A549 (cell line): ENCODE data around the gene LBP. TPM values are rescaled to one million over a fixed set of nuclear protein-coding genes. Genes with fewer than 3 reads are reported as not detected.
A peak's percentile ranks its signal among the peaks of the same experiment; 100 is the strongest.

ENCODE experiments used
- ATAC-seq, 2 experiments: fragments of 200-7000 bp in 1 of 2; fragments of >200 bp in 1 of 2; cut with Nextera tagmentation in 1 of 2; cut with Tn5 transposase in 1 of 2; 3 replicates each; pipeline versions ENCODE4 v1.8.0 to v1.9.1; 2018 to 2020; ENCODE audit warnings: mild to moderate bottlenecking in 1 of 2, moderate library complexity in 1 of 2
- CTCF ChIA-PET: fragments of 300-600 bp; sonication (Branson Sonifier 250); formaldehyde crosslinking; extraction: SDS; loops from one replicate; lab custom pipeline; 2021; ENCODE audit warnings: antibody characterized with exemption, inconsistent platforms; lab: Yijun Ruan, JAX
- POLR2A ChIA-PET: fragments of 350-600 bp; formaldehyde crosslinking; extraction: SDS; loops from one replicate; lab custom pipeline; 2021; ENCODE audit warnings: antibody characterized with exemption, inconsistent platforms; lab: Yijun Ruan, JAX
- DNase-seq, 2 experiments: peaks; one replicate each; pipeline versions ENCODE4 v3.0.0 to v3.0.0-alpha.2; 2011 to 2016; ENCODE audit warnings: low read depth in 1 of 2, low spot score in 1 of 2
- FAIRE-seq: peaks from 2 replicates; lab custom pipeline; 2011; peaks lifted over from hg19 to GRCh38; lab: Jason Lieb, UNC
- H3K27ac ChIP-seq, 2 experiments: fragments of >200 bp; sonication (Bioruptor Twin); formaldehyde crosslinking; 3 replicates each; pipeline ENCODE4 v1.5.1; 2016 to 2017
- H3K4me1 ChIP-seq: fragments of >200 bp; sonication (Bioruptor Twin); formaldehyde crosslinking; 3 replicates; pipeline ENCODE4 v1.6.1; 2016
- H3K4me2 ChIP-seq: fragments of >200 bp; sonication (Bioruptor Twin); formaldehyde crosslinking; 3 replicates; pipeline ENCODE4 v1.6.1; 2016
- H3K4me3 ChIP-seq: fragments of >200 bp; sonication (Bioruptor Twin); formaldehyde crosslinking; 3 replicates; pipeline ENCODE4 v1.5.1; 2016
- H3K9me3 ChIP-seq: fragments of >200 bp; sonication (Bioruptor Twin); formaldehyde crosslinking; 3 replicates; pipeline ENCODE4 v1.6.1; 2016
- CEBPB ChIP-seq, 2 experiments: fragments of >200 bp in 1 of 2; sonication (Bioruptor Twin) in 1 of 2; formaldehyde crosslinking in 1 of 2; IDR thresholded peaks; 2 replicates each; pipeline ENCODE4 v1.6.1; 2012 to 2016
- EHF ChIP-seq: fragments of 250-450 bp; sonication (Bioruptor Pico); IDR thresholded peaks from 2 replicates; pipeline ENCODE4 v1.5.0; 2020; ENCODE audit warnings: mild to moderate bottlenecking
- FOXS1 ChIP-seq: fragments of 250-450 bp; sonication (Bioruptor Pico); IDR thresholded peaks from 2 replicates; pipeline ENCODE4 v1.5.0; 2020; ENCODE audit warnings: mild to moderate bottlenecking, moderate library complexity
- HOXB13 ChIP-seq: fragments of 250-450 bp; sonication (Bioruptor Pico); IDR thresholded peaks from 2 replicates; pipeline ENCODE4 v1.5.0; 2020; ENCODE audit warnings: low read depth, mild to moderate bottlenecking, moderate library complexity
- JUN ChIP-seq, 2 experiments: fragments of >200 bp; sonication (Bioruptor Twin); formaldehyde crosslinking; IDR thresholded peaks; 2 replicates in 1 of 2; 3 replicates in 1 of 2; pipeline ENCODE4 v1.6.1; 2016 to 2017
- MAZ ChIP-seq: fragments of 150-350 bp; IDR thresholded peaks from 2 replicates; pipeline ENCODE4 v1.6.1; 2014; ENCODE audit warnings: antibody characterized with exemption, low read depth, low read length, borderline replicate concordance
- POLR2A ChIP-seq: IDR thresholded peaks from 2 replicates; pipeline ENCODE4 v1.6.1; 2012; ENCODE audit warnings: mild to moderate bottlenecking, low read length
- RAD21 ChIP-seq, 2 experiments: fragments of >200 bp in 1 of 2; sonication (Bioruptor Twin) in 1 of 2; formaldehyde crosslinking in 1 of 2; IDR thresholded peaks in 1 of 2; conservative IDR thresholded peaks in 1 of 2; 2 replicates in 1 of 2; 3 replicates in 1 of 2; pipeline ENCODE4 v1.6.1; 2012 to 2018; ENCODE audit warnings: inconsistent platforms in 1 of 2
- RARB ChIP-seq: fragments of 250-450 bp; sonication (Bioruptor Pico); IDR thresholded peaks from 2 replicates; pipeline ENCODE4 v1.8.0; 2021; ENCODE audit warnings: mild to moderate bottlenecking, moderate library complexity
- RNF2 ChIP-seq: fragments of 200-600 bp; sonication (generic); IDR thresholded peaks from 2 replicates; pipeline ENCODE4 v1.6.1; 2016; ENCODE audit warnings: low read depth, mild to moderate bottlenecking, antibody characterized with exemption, moderate library complexity, borderline replicate concordance
- TFCP2L1 ChIP-seq: fragments of 250-450 bp; sonication (Bioruptor Pico); IDR thresholded peaks from 2 replicates; pipeline ENCODE4 v1.5.0; 2021; ENCODE audit warnings: mild to moderate bottlenecking
- TP53 ChIP-seq: fragments of 250-450 bp; sonication (Bioruptor Pico); IDR thresholded peaks from 2 replicates; pipeline ENCODE4 v1.5.0; 2021; ENCODE audit warnings: mild to moderate bottlenecking, moderate library complexity
- USF2 ChIP-seq: fragments of 450-650 bp; IDR thresholded peaks from 2 replicates; pipeline ENCODE4 v1.6.1; 2014; ENCODE audit warnings: antibody characterized with exemption
- ZFP36 ChIP-seq: fragments of 450-650 bp; IDR thresholded peaks from 2 replicates; pipeline ENCODE4 v1.6.1; 2014; ENCODE audit warnings: borderline replicate concordance; ENCODE audit not compliant: partially characterized antibody
- WGBS: methylation state at CpG from one replicate; pipeline ENCODE4 v1.1.6; 2017; ENCODE audit errors: missing lambda C conversion rate; 5-methylcytosine and 5-hydroxymethylcytosine counted together
- polyA plus RNA-seq, 4 experiments: library from polyadenylated mRNA; depleted of rRNA in 3 of 4; stranded (reverse); fragments of >200 nt; fragmentation: RNase III in 1 of 4; extraction: RNeasy Plus Mini Kit Qiagen cat#74134 plus additional on column Dnase treatment in 1 of 4; gene quantifications; 2 replicates in 3 of 4; 3 replicates in 1 of 4; pipeline ENCODE4 v1.2.3, GENCODE V29; 2011 to 2017
- TF ChIP-seq, protein P1 (sequence below): fragments of >200 bp; sonication (Bioruptor Twin); formaldehyde crosslinking; IDR thresholded peaks from 3 replicates; pipeline ENCODE4 v1.5.1; 2016
- TF ChIP-seq, protein P2 (sequence below): fragments of 250-450 bp; sonication (Bioruptor Pico); IDR thresholded peaks from 2 replicates; pipeline ENCODE4 v1.5.0; 2020; ENCODE audit warnings: low read depth, mild to moderate bottlenecking, moderate library complexity

Gene LBP
- polyA plus RNA-seq, 2 of the 4 experiments (the other 2 are of a cell fraction) = 1.3 to 2.2 TPM

DNA sequence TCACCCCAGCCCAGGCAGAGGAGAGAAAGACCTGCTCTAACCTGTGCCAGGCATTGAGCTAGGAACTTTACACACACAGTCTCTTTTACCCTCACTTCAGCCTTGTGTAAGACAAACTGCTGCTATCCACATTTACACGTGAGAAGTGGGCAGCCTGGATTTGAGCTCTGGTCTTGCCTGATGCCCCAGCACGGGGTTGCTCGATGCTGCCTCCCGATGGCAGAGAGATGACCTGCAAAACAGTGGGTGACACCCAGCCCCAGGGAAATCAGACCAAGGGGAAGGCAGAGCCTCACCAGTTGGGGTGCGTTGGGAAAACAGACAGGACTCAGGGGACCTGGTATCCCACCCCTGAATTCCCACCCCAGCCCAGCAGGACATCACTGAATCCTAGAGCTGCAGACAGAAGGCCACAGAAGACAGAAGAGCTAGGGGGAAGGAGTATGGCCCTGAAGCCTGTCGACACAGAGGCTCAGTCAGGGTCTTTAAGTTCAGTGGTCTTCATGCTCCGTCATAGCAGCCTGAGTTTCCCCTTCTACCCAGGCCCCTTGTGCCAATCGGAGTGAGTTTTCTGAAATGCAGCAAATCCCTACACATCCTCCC lies 41.3 kb upstream of the LBP start:
- H3K27ac ChIP-seq = no peak overlapping the region
- peaks cover 5% of the 10 kb centered on the region; the same call in 1 of the 3 replicates for H3K9me3 ChIP-seq
- peak; percentile 43 to 50 for DNase-seq
- TF ChIP-seq RAD21 (conservative IDR thresholded peaks at IDR 0.05 in 1 of 2, IDR thresholded peaks at IDR 0.05 in 1 of 2) (peak in 1 of 2 experiments; percentile 44; a peak in 4 of 5 replicates), RNF2 (no peak), RARB (CRISPR knock-in tag) (no peak)
- TF ChIP-seq, protein P1, sequence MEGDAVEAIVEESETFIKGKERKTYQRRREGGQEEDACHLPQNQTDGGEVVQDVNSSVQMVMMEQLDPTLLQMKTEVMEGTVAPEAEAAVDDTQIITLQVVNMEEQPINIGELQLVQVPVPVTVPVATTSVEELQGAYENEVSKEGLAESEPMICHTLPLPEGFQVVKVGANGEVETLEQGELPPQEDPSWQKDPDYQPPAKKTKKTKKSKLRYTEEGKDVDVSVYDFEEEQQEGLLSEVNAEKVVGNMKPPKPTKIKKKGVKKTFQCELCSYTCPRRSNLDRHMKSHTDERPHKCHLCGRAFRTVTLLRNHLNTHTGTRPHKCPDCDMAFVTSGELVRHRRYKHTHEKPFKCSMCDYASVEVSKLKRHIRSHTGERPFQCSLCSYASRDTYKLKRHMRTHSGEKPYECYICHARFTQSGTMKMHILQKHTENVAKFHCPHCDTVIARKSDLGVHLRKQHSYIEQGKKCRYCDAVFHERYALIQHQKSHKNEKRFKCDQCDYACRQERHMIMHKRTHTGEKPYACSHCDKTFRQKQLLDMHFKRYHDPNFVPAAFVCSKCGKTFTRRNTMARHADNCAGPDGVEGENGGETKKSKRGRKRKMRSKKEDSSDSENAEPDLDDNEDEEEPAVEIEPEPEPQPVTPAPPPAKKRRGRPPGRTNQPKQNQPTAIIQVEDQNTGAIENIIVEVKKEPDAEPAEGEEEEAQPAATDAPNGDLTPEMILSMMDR = peak; percentile 39
- TF ChIP-seq, all 56 proteins: peak for 2
- 26% methylated on average over 7 of the region's 8 CpGs for WGBS
- POLR2A ChIA-PET = interaction anchor here (0.6 kb wide), 2 partner anchors 32 to 130 kb away, joined by 3 to 11 read pairs; partner anchors contain the start of gene SNHG17
- CTCF ChIA-PET = interaction anchor here (0.5 to 6.7 kb wide), 9 partner anchors 13 to 500 kb away, joined by 3 to 39 read pairs (median 3); no protein-coding TSS in a partner anchor
- H3K4me3 ChIP-seq = no peak overlapping the region
- ATAC-seq (peak; percentile 68 to 85; a peak in 4 of 6 replicates), FAIRE-seq (no peak)
- no peak overlapping the region for H3K4me2 ChIP-seq
- no peaks in the 10 kb centered on the region for H3K4me1 ChIP-seq

- TF ChIP-seq HOXB13 (CRISPR knock-in tag) = no peak
- no peak for TF ChIP-seq CEBPB (IDR thresholded peaks at IDR 0.05)
- TF ChIP-seq ZFP36 = no peak
- TF ChIP-seq TP53 (CRISPR knock-in tag) = no peak
- TF ChIP-seq EHF (CRISPR knock-in tag) = no peak
- TF ChIP-seq USF2 = no peak
- TF ChIP-seq JUN (IDR thresholded peaks at IDR 0.05) = no peak
- TF ChIP-seq MAZ = no peak
- no peak for TF ChIP-seq FOXS1 (CRISPR knock-in tag)
- TF ChIP-seq, protein P1 = no peak
- TF ChIP-seq RARB (CRISPR knock-in tag) = no peak
- no peak for TF ChIP-seq POLR2A
- TF ChIP-seq, protein P2, sequence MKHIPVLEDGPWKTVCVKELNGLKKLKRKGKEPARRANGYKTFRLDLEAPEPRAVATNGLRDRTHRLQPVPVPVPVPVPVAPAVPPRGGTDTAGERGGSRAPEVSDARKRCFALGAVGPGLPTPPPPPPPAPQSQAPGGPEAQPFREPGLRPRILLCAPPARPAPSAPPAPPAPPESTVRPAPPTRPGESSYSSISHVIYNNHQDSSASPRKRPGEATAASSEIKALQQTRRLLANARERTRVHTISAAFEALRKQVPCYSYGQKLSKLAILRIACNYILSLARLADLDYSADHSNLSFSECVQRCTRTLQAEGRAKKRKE (CRISPR knock-in tag) = no peak
- TF ChIP-seq TFCP2L1 = no peak
- ATAC-seq (no peak), DNase-seq (no peak), FAIRE-seq (no peak)
- H3K4me1 ChIP-seq = no peaks in the 10 kb centered on the region
- H3K4me3 ChIP-seq = no peak overlapping the region
- no peak overlapping the region for H3K4me2 ChIP-seq
- WGBS = 53% methylated on average over 4 of the region's 4 CpGs
- CTCF ChIA-PET = interaction anchor here (1.1 to 2.1 kb wide), 5 partner anchors 12 to 83 kb away, joined by 3 to 14 read pairs (median 3); no protein-coding TSS in a partner anchor
- POLR2A ChIA-PET = interaction anchor here (0.6 kb wide), 2 partner anchors 31 to 129 kb away, joined by 3 to 11 read pairs; partner anchors contain the start of gene SNHG17
- H3K9me3 ChIP-seq = peaks cover 5% of the 10 kb centered on the region; the same call in 1 of the 3 replicates
- no peak overlapping the region for H3K27ac ChIP-seq
These were observed 40.7 kb upstream of the LBP start for GRCh38 chr20:38305541-38305940.
